AG10803 (cell line): ENCODE results near the gene CDH4.

ENCODE experiments used
- DNase-seq: peaks from one replicate; pipeline ENCODE4 v3.0.0; 2010; ENCODE audit warnings: low read depth
- H3K4me3 ChIP-seq: 2 replicates; pipeline ENCODE4 v1.5.1; 2011; ENCODE audit warnings: mild to moderate bottlenecking, low read length, control low read depth
- CTCF ChIP-seq: conservative IDR thresholded peaks from 2 replicates; pipeline ENCODE4 v1.5.1; 2011; ENCODE audit warnings: mild to moderate bottlenecking, low read length, control low read depth, inconsistent platforms

Gene CDH4

GRCh38 chr20:61253264-61253639 is 1.2 kb downstream of the CDH4 start:
- DNase-seq: peak; percentile 47
- peak overlapping the region; percentile 61 for H3K4me3 ChIP-seq
- TF ChIP-seq CTCF: peak; percentile 32

GRCh38 chr20:61253640-61254511 is 1.8 kb downstream of the CDH4 start:
- H3K4me3 ChIP-seq: peak overlapping the region; percentile 61
- TF ChIP-seq CTCF: no peak
- no peak for DNase-seq

DNA sequence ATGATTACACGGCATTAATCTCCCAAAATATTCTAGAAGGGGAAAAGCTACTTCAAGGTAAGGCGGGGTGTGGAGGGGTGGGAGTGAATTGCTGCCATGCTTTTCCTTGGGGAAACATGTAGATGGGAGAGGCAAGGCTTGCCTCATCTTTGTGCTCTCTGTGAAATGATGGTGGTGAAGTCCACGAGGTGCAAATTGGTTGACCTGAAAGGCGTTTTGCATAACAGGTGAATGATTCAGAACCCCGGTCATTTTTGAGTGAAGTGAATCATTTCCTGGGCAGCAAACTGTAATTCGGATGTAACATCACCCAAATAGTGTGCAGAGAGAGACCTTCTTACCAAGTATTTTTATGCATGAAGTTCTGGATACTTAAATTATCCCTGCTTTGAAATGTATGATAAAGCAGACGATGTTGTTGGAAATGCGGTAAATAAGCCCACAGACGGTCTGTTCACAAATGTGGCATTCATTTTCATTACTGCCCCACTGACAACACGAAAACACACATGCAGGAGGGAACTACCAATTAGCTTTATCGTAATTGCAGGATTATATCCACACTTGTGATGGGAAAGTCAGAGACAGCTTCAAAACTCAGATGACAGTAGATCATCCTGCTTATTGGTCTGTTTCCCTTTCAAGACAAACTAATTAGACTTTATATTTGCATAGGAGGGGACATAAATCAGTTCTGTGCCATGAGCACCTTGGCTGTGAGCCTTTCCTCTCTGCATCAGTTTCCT is 3.0 kb downstream of the CDH4 start:
- peak; percentile 43 for DNase-seq
- H3K4me3 ChIP-seq: no peak overlapping the region
- no peak for TF ChIP-seq CTCF

DNA sequence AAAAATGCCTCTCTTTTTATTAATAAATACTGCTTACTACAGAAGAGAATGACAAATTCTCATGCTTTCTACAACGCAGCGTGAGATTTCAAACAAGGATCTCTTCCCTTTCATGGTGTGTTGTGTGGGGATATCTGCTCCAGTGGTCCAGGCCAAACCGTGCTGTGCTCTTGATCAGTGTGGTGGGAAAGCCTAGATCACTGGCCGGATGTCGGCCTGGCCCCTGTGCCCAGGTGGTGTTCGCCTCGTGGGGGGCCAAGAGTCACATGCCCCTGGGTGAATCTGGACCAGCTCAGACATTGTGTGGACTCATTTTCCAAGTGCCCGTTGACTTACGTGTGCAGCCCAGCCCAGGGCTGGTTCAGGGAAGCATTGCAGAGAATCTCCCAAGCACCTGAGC is 4.3 kb downstream of the CDH4 start:
- no peak for DNase-seq
- no peak overlapping the region for H3K4me3 ChIP-seq
- no peak for TF ChIP-seq CTCF

DNA sequence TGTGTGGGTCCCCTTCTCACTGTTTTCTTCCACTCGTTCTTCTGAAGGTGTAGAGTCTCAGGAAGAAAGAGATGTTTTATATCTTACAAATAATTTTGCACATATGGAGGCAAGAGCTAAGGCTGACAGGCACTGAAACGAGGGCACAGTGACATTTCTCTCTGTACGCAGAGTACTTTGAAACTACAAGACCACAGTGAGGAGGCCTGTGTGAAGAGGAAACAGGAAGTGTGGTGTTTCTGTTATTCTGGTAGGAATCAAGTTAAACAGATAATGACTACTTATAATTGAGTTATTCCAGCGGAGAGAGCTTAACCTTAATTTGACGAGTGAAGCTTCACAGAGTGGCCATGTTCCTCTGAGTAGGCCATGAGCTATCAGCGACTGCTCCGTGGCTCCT is 4.8 kb downstream of the CDH4 start:
- no peak for DNase-seq
- H3K4me3 ChIP-seq: no peak overlapping the region
- TF ChIP-seq CTCF: no peak

GRCh38 chr20:61257611-61258010 is 5.5 kb downstream of the CDH4 start:
- no peak overlapping the region for H3K4me3 ChIP-seq
- TF ChIP-seq CTCF: no peak
- no peak for DNase-seq

GRCh38 chr20:61259741-61260140 is 7.7 kb downstream of the CDH4 start:
- H3K4me3 ChIP-seq: no peak overlapping the region
- no peak for TF ChIP-seq CTCF
- DNase-seq: no peak
